Ovary (tissue), 3 donors: ENCODE data around the gene JSRP1.

Source experiments
- CTCF ChIP-seq, 3 donors: fragments of 450-650 bp in 2 of 3; fragments of 200-600 bp in 1 of 3; IDR thresholded peaks; one replicate each; pipeline versions ENCODE4 v1.5.1 to v1.8.0; 2016 to 2022; ENCODE audit warnings: antibody characterized with exemption in 3 of 3, mild to moderate bottlenecking in 1 of 3
- POLR2A ChIP-seq: fragments of 450-650 bp; IDR thresholded peaks from one replicate; pipeline ENCODE4 v1.6.1; 2017; ENCODE audit warnings: antibody characterized with exemption, mild to moderate bottlenecking, moderate library complexity
- donor health status: DM: no; HTN: no; CAD: no.

GRCh38 chr19:2289714-2290435, 33.7 kb upstream of the JSRP1 start:
- no peak for TF ChIP-seq CTCF (IDR thresholded peaks at IDR 0.05)
- TF ChIP-seq POLR2A, result no peak
